H1 (cell line): Measurements from ENCODE around the gene NEURL1. TPM values are rescaled to one million over a fixed set of nuclear protein-coding genes. Genes with fewer than 3 reads are reported as not detected.

ENCODE experiments used
- EGR1 ChIP-seq: IDR thresholded peaks from 2 replicates; pipeline ENCODE4 v1.6.1; 2011; ENCODE audit warnings: low read depth, low read length, borderline replicate concordance
- POLR2AphosphoS5 ChIP-seq: IDR thresholded peaks from 2 replicates; pipeline ENCODE4 v1.6.1; 2011; ENCODE audit warnings: low read depth, low read length
- RBBP5 ChIP-seq: IDR thresholded peaks from 2 replicates; pipeline ENCODE4 v1.7.1; 2012; ENCODE audit warnings: low read depth, mild to moderate bottlenecking, inconsistent platforms, low read length, moderate library complexity, borderline replicate concordance
- SP1 ChIP-seq: IDR thresholded peaks from 2 replicates; pipeline ENCODE4 v1.6.1; 2011; ENCODE audit warnings: low read depth, low read length
- SP2 ChIP-seq: IDR thresholded peaks from 2 replicates; pipeline ENCODE4 v1.6.1; 2012; ENCODE audit warnings: mild to moderate bottlenecking, low read length, inconsistent platforms
- SRF ChIP-seq: IDR thresholded peaks from 2 replicates; pipeline ENCODE4 v1.6.1; 2011; ENCODE audit warnings: mild to moderate bottlenecking, low read depth, low read length, moderate library complexity
- TEAD4 ChIP-seq: IDR thresholded peaks from 2 replicates; pipeline ENCODE4 v1.6.1; 2012; ENCODE audit warnings: low read depth, low read length, inconsistent platforms, mixed read lengths
- polyA plus RNA-seq, 7 experiments: library from polyadenylated mRNA; depleted of rRNA in 3 of 7; stranded (reverse) in 5 of 7; unstranded in 2 of 7; fragments of >200 nt in 5 of 7; fragments of 200-250 nt in 2 of 7; gene quantifications; 1 replicate in 5 of 7; 2 replicates in 1 of 7; 4 replicates in 1 of 7; pipeline versions ENCODE4 v1.2.1 to v1.2.3, GENCODE V29; 2011 to 2013; ENCODE audit warnings: missing spikeins in 2 of 7, mixed read lengths in 2 of 7
- total RNA-seq: library from RNA; stranded (reverse); fragmentation: NEBNext Ultra II Directional; extraction: Animal tissue kit (Norgen Biotek cat#: 25700); gene quantifications from 2 replicates; pipeline ENCODE4 v1.2.1, GENCODE V29; 2021

The NEURL1 gene
- total and polyA plus RNA-seq, 2 of the 8 experiments (the other 6 are each of a cell fraction or from before 2014, with no cell fraction given) = 0.54 to 0.58 TPM

DNA sequence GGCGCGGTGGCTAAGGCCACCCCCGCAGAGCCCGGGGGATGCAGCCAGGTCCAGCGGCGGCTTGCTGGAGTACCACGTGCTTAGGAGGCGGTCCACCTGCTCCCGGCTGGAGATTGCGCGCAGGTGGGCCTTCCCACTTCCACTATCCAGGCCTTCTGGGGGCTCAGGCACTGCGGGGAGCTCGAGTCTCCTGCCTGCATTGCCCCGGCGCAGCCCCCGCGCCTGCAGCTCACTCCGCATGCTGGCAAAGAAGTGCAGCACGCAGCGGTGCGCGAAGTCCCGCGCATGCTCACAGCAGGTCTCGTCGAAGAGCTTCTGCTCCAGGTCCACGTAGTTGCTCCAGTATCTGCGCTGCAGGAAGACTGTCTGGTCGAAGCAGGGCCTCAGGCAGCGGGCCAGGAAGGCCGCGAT, 20.2 kb upstream of the NEURL1 start (continued):
- no peak for TF ChIP-seq EGR1
- TF ChIP-seq POLR2AphosphoS5 = no peak
- no peak for TF ChIP-seq SP1
- TF ChIP-seq SRF = no peak
- TF ChIP-seq RBBP5 = no peak
- no peak for TF ChIP-seq TEAD4
- TF ChIP-seq SP2 = no peak
